HG03108 (cell line): ENCODE results near the gene DGKI.

Source experiments
- ATAC-seq: cut with Tn5 transposase; IDR thresholded peaks from one replicate; pipeline ENCODE4 v1.9.1; 2021; ENCODE audit warnings: moderate library complexity; ENCODE audit not compliant: unreplicated experiment

Gene DGKI

GRCh38 chr7:137791930-137792329, 54.8 kb downstream of the DGKI start:
- ATAC-seq, result no peak

- no peak for ATAC-seq
These were observed 55.9 kb downstream of the DGKI start for GRCh38 chr7:137790828-137791227.

- ATAC-seq, result no peak
These were observed 57.4 kb downstream of the DGKI start for GRCh38 chr7:137789215-137789882.

GRCh38 chr7:137787301-137787976, 59.3 kb downstream of the DGKI start:
- ATAC-seq, result no peak

- ATAC-seq, result no peak
These were observed 68.3 kb downstream of the DGKI start for GRCh38 chr7:137778511-137778910.

GRCh38 chr7:137774793-137775201, 72.0 kb downstream of the DGKI start:
- no peak for ATAC-seq

GRCh38 chr7:137772748-137773147, 74.0 kb downstream of the DGKI start:
- ATAC-seq, result no peak

GRCh38 chr7:137772316-137772715, 74.5 kb downstream of the DGKI start:
- no peak for ATAC-seq

- ATAC-seq, result no peak
These were observed 75.1 kb downstream of the DGKI start for GRCh38 chr7:137771679-137772078.

GRCh38 chr7:137771273-137771672, 75.5 kb downstream of the DGKI start:
- ATAC-seq, result no peak

- no peak for ATAC-seq
These were observed 78.4 kb downstream of the DGKI start for GRCh38 chr7:137768366-137768765.

- ATAC-seq, result no peak
These were observed 84.4 kb downstream of the DGKI start for GRCh38 chr7:137762334-137762733.

GRCh38 chr7:137760111-137760510, 86.7 kb downstream of the DGKI start:
- no peak for ATAC-seq

- ATAC-seq, result no peak
These were observed 89.4 kb downstream of the DGKI start for GRCh38 chr7:137757146-137757925.

- no peak for ATAC-seq
These were observed 90.7 kb downstream of the DGKI start for GRCh38 chr7:137755846-137756651.

GRCh38 chr7:137755427-137755826, 91.3 kb downstream of the DGKI start:
- no peak for ATAC-seq

- ATAC-seq, result no peak
These were observed 92.6 kb downstream of the DGKI start for GRCh38 chr7:137753948-137754851.

- ATAC-seq, result no peak
These were observed 93.2 kb downstream of the DGKI start for GRCh38 chr7:137753575-137753947.

GRCh38 chr7:137753067-137753466, 93.7 kb downstream of the DGKI start:
- ATAC-seq, result no peak

- no peak for ATAC-seq
These were observed 95.3 kb downstream of the DGKI start for GRCh38 chr7:137751361-137752009.
